Memory B cell (primary cell): Measurements from ENCODE around the gene ST3GAL2.
"Not testable (repeated sequence)": the region's sequence is repeated elsewhere in the genome, so short reads cannot be mapped to it uniquely, and the experiment has no call there.

Experiments used
- ATAC-seq: fragments of 150-1000 bp; cut with Tn5 transposase; 2 replicates; pipeline ENCODE4 v1.10.0; 2021; ENCODE audit warnings: low read depth, mild to moderate bottlenecking, moderate library complexity
- DNase-seq, 2 donors: peaks; one replicate each; pipeline ENCODE4 v3.0.0; 2022; ENCODE audit warnings: low spot score in 2 of 2
- H3K27ac Mint-ChIP-seq: one replicate; pipeline ENCODE4 v1.8.0; 2022; ENCODE audit warnings: mild to moderate bottlenecking, moderate library complexity, mixed read lengths
- H3K27me3 Mint-ChIP-seq: one replicate; pipeline ENCODE4 v1.8.0; 2022; ENCODE audit warnings: mixed read lengths
- H3K36me3 Mint-ChIP-seq: one replicate; pipeline ENCODE4 v1.8.0; 2022; ENCODE audit warnings: mild to moderate bottlenecking, mixed read lengths
- H3K4me1 Mint-ChIP-seq: one replicate; pipeline ENCODE4 v1.8.0; 2022; ENCODE audit warnings: mixed read lengths
- H3K4me3 Mint-ChIP-seq: one replicate; pipeline ENCODE4 v1.8.0; 2022; ENCODE audit warnings: mild to moderate bottlenecking, moderate library complexity, mixed read lengths
- H3K9me3 Mint-ChIP-seq: one replicate; pipeline ENCODE4 v1.8.0; 2022; ENCODE audit warnings: mixed read lengths

The ST3GAL2 gene

GRCh38 chr16:70381604-70382342 is 57.1 kb downstream of the ST3GAL2 start:
- no peaks in the 10 kb centered on the region for H3K9me3 Mint-ChIP-seq
- peaks cover 7% of the 10 kb centered on the region for H3K4me1 Mint-ChIP-seq
- peak overlapping the region; percentile 96 for H3K4me3 Mint-ChIP-seq
- DNase-seq (no peak), ATAC-seq (peak; percentile 15)
- H3K27me3 Mint-ChIP-seq = no peaks in the 10 kb centered on the region
- peaks cover 5% of the 10 kb centered on the region for H3K36me3 Mint-ChIP-seq
- H3K27ac Mint-ChIP-seq = peak overlapping the region; percentile 87

DNA sequence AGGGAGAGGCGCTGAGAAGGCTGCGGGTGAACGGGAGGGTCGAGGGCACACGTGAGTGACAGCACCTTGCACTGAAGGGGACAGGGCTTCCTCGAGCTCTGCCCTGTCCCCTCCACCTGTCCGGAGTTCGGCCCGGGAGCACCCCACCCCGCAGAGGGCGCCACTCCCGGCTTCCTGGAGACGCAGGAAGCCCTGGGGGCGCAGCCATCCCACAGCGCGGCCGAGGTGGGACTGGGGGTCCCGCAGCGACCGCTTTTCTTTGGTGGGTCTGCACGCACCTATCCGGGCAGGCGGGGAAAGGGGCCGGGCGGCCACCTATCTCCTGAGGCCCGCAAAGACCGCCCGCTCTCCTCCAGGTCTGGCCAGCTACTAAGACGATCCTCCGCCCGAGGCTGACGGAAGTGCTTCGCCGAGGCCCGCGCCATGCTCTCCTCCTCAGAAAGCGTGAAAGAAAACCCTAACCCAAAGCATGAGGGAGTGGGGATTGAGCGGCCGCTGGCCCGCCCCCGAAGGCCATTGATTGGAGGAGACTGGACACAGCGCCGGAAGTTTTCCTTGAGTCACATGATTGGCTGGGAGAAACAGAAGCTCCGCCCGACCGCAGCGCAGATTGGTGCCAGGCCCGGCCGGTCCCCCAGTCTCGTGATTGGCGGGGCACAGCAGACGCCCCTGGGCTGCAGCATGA is 57.8 kb downstream of the ST3GAL2 start:
- peaks cover 5% of the 10 kb centered on the region for H3K36me3 Mint-ChIP-seq
- no peaks in the 10 kb centered on the region for H3K27me3 Mint-ChIP-seq
- H3K4me3 Mint-ChIP-seq = peak overlapping the region; percentile 96
- ATAC-seq (peak; percentile 94), DNase-seq (peak; percentile 85 to 90)
- H3K27ac Mint-ChIP-seq = peak overlapping the region; percentile 87
- peaks cover 7% of the 10 kb centered on the region for H3K4me1 Mint-ChIP-seq
- no peaks in the 10 kb centered on the region for H3K9me3 Mint-ChIP-seq

DNA sequence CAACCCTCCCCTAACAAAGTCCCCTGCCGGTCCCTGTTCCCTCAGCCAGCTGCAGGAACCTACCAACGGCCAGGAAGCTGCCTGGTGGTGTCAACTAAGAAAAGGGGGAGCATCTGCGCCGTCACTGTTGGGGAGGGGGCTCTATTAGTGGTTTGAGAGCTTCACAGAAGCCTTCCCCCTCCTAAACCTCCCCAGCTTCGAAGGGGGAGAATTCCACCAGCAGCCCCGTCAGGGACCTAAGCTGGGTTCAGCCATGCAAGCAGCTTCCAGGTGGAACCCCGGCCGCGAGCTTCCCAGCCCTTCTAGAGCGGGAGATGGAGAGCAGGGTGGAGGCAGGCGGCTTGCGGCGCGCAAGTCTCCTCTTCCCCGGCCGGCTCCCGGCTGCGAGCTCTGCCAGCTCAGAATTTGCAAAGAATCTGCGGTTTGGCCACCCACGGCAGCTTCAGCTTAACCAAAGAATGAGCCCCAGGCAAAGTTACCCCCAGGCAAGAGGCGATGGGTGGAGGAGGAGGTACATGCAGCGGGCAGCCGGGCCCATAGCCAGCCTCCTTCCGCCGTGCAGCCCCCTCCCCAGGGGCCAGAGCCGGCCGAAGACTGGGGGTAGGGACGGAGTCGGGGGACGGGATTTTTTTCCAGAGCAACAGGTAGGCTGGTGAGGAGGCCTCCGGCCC is 58.5 kb downstream of the ST3GAL2 start:
- peak overlapping the region; percentile 87 for H3K27ac Mint-ChIP-seq
- peak; percentile 11 to 45 for DNase-seq
- H3K27me3 Mint-ChIP-seq = no peaks in the 10 kb centered on the region
- H3K9me3 Mint-ChIP-seq = no peaks in the 10 kb centered on the region
- ATAC-seq = peak; percentile 13
- peaks cover 7% of the 10 kb centered on the region for H3K4me1 Mint-ChIP-seq
- peaks cover 5% of the 10 kb centered on the region for H3K36me3 Mint-ChIP-seq
- H3K4me3 Mint-ChIP-seq = peak overlapping the region; percentile 96

GRCh38 chr16:70378869-70379493 is 59.9 kb downstream of the ST3GAL2 start:
- Mint-ChIP-seq H3K27me3 (no peaks in the 10 kb centered on the region), H3K36me3 (peaks cover 2% of the 10 kb centered on the region), H3K4me3 (no peak overlapping the region), H3K4me1 (peaks cover 7% of the 10 kb centered on the region), H3K27ac (no peak overlapping the region), H3K9me3 (no peaks in the 10 kb centered on the region)
- no peak for ATAC-seq
- no peak for DNase-seq

GRCh38 chr16:70377782-70378181 is 61.1 kb downstream of the ST3GAL2 start:
- peaks cover 10% of the 10 kb centered on the region for H3K4me1 Mint-ChIP-seq
- no peaks in the 10 kb centered on the region for H3K9me3 Mint-ChIP-seq
- DNase-seq (no peak), ATAC-seq (no peak)
- no peak overlapping the region for H3K27ac Mint-ChIP-seq
- no peaks in the 10 kb centered on the region for H3K27me3 Mint-ChIP-seq
- H3K4me3 Mint-ChIP-seq = no peak overlapping the region
- H3K36me3 Mint-ChIP-seq = peaks cover 6% of the 10 kb centered on the region

- Mint-ChIP-seq H3K4me1 (peaks cover 10% of the 10 kb centered on the region), H3K9me3 (no peaks in the 10 kb centered on the region), H3K27me3 (no peaks in the 10 kb centered on the region), H3K36me3 (peaks cover 17% of the 10 kb centered on the region), H3K4me3 (no peak overlapping the region), H3K27ac (no peak overlapping the region)
- DNase-seq = no peak
- no peak for ATAC-seq
Measured at GRCh38 chr16:70375636-70376611, 63.0 kb downstream of the ST3GAL2 start.

DNA sequence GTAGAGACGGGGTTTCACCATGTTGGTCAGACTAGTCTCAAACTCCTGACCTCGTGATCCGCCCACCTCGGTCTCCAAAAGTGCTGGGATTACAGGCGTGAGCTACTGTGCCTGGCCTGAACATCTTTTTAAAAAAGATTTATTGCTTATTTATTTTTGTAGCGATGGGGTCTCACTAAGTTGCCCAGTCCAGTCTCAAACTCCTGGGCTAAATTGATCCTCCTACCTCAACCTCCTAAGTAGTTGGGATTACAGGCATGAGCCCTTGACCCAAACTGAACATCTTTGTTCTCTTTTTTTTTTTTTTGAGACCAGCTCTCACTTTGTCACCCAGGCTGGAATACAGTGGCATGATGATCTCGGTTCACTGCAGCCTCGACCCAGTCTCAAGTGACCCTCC is 64.7 kb downstream of the ST3GAL2 start:
- Mint-ChIP-seq H3K4me3 (no peak overlapping the region), H3K27me3 (no peaks in the 10 kb centered on the region), H3K36me3 (peaks cover 18% of the 10 kb centered on the region), H3K9me3 (no peaks in the 10 kb centered on the region), H3K27ac (no peak overlapping the region), H3K4me1 (peaks cover 9% of the 10 kb centered on the region)
- DNase-seq (no peak), ATAC-seq (no peak)

- Mint-ChIP-seq H3K27me3 (no peaks in the 10 kb centered on the region), H3K4me3 (no peak overlapping the region), H3K36me3 (peaks cover 20% of the 10 kb centered on the region), H3K4me1 (peaks cover 9% of the 10 kb centered on the region), H3K27ac (peak overlapping the region; percentile 65), H3K9me3 (no peaks in the 10 kb centered on the region)
- DNase-seq (no peak), ATAC-seq (no peak)
Measured at GRCh38 chr16:70372921-70373728, 65.8 kb downstream of the ST3GAL2 start.

- no peak overlapping the region for H3K4me3 Mint-ChIP-seq
- ATAC-seq (no peak), DNase-seq (no peak)
- peaks cover 23% of the 10 kb centered on the region for H3K36me3 Mint-ChIP-seq
- H3K4me1 Mint-ChIP-seq = peaks cover 6% of the 10 kb centered on the region
- no peaks in the 10 kb centered on the region for H3K9me3 Mint-ChIP-seq
- no peak overlapping the region for H3K27ac Mint-ChIP-seq
- H3K27me3 Mint-ChIP-seq = no peaks in the 10 kb centered on the region
Measured at GRCh38 chr16:70370924-70371323, 68.0 kb downstream of the ST3GAL2 start.

DNA sequence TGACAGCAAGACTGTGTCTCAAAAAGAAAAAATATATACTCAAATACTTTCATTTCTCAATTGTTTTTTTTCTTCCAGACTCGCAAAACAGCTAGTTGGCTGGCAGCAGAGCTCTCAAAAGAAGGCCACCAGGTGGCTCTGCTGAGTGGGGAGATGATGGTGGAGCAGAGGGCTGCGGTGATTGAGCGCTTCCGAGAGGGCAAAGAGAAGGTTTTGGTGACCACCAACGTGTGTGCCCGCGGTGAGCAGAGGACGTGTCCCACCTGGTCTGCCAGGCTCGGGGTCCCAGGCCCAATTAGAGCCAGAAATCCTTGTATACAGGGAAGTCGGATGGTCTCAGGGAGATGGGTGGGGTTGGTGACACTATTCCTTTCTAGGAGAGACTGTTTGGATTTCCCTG is 68.8 kb downstream of the ST3GAL2 start:
- H3K27ac Mint-ChIP-seq, H3K4me3 Mint-ChIP-seq, H3K27me3 Mint-ChIP-seq, H3K4me1 Mint-ChIP-seq, H3K9me3 Mint-ChIP-seq: not testable (repeated sequence)
- H3K36me3 Mint-ChIP-seq = peaks cover 23% of the 10 kb centered on the region
- ATAC-seq (peak; percentile 88), DNase-seq (peak; percentile 30 to 33)

DNA sequence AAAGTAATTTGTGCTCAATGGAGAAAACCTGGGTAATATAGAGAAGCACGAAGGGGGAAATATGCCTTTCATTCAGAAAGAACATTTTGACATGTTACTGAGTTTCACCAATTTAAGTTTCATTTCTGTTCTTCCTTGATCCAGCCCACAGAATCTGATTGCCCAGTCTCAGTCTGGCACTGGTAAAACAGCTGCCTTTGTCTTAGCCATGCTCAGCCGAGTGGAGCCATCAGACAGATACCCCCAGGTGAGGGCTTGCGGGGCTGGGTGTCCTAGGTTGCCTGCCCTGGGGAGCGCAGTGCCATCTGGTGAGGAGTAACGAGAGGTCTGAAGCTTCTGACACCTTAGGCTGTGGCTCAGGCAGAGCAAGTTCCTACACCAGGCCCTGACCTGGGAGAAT is 74.5 kb downstream of the ST3GAL2 start:
- no peak for DNase-seq
- no peak for ATAC-seq
- no peak overlapping the region for H3K4me3 Mint-ChIP-seq
- no peaks in the 10 kb centered on the region for H3K4me1 Mint-ChIP-seq
- no peaks in the 10 kb centered on the region for H3K27me3 Mint-ChIP-seq
- no peak overlapping the region for H3K27ac Mint-ChIP-seq
- peaks cover 12% of the 10 kb centered on the region for H3K36me3 Mint-ChIP-seq
- H3K9me3 Mint-ChIP-seq = no peaks in the 10 kb centered on the region

DNA sequence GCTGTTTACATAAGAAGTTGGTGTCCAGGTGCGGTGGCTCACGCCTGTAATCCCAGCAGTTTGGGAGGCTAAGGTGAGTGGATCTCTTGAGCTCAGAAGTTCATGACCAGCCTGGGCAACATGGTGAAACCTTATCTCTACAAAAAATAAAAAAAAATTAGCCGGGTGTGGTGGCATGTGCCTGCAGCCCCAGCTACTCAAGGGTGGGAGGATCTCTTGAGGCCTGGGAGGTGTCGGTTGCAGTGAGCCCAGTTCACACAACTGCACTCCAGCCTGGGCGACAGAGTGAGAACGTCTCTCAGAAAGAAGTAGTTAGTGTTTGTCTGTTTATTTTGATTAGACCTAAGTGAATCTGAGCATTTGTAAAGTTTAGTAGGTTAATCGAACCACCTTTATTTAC is 79.3 kb downstream of the ST3GAL2 start:
- no peak overlapping the region for H3K27ac Mint-ChIP-seq
- H3K4me3 Mint-ChIP-seq = no peak overlapping the region
- H3K36me3 Mint-ChIP-seq = peaks cover 17% of the 10 kb centered on the region
- H3K4me1 Mint-ChIP-seq = peaks cover 2% of the 10 kb centered on the region
- H3K9me3 Mint-ChIP-seq = no peaks in the 10 kb centered on the region
- ATAC-seq = no peak
- DNase-seq = no peak
- no peaks in the 10 kb centered on the region for H3K27me3 Mint-ChIP-seq
